NCI-H2081 treated with DMSO at 0.1 percent for 48 hours (cell line): ENCODE results near the gene EIPR1.

Source experiments
- DNase-seq: peaks from one replicate; lab custom pipeline; 2025; lab: John Stamatoyannopoulos, UW

EIPR1 gene

GRCh38 chr2:3246928-3247714, 130.5 kb downstream of the EIPR1 start:
- no peak for DNase-seq

GRCh38 chr2:3246406-3246805, 131.2 kb downstream of the EIPR1 start:
- DNase-seq, result no peak

GRCh38 chr2:3244486-3244885, 133.1 kb downstream of the EIPR1 start:
- no peak for DNase-seq

- no peak for DNase-seq
These were observed 133.8 kb downstream of the EIPR1 start for GRCh38 chr2:3243804-3244203.

GRCh38 chr2:3242747-3243369, 134.8 kb downstream of the EIPR1 start:
- DNase-seq, result no peak

- DNase-seq, result no peak
These were observed 135.5 kb downstream of the EIPR1 start for GRCh38 chr2:3241971-3242746.

GRCh38 chr2:3238951-3239841, 138.4 kb downstream of the EIPR1 start:
- DNase-seq, result no peak

GRCh38 chr2:3236300-3237045, 141.1 kb downstream of the EIPR1 start:
- DNase-seq, result no peak

GRCh38 chr2:3233877-3234276, 143.7 kb downstream of the EIPR1 start:
- no peak for DNase-seq

- DNase-seq, result no peak
These were observed 148.4 kb downstream of the EIPR1 start for GRCh38 chr2:3229221-3229620.

GRCh38 chr2:3224681-3225080, 152.9 kb downstream of the EIPR1 start:
- DNase-seq, result no peak

GRCh38 chr2:3223080-3223923, 154.3 kb downstream of the EIPR1 start:
- DNase-seq, result no peak

- DNase-seq, result no peak
These were observed 155.0 kb downstream of the EIPR1 start for GRCh38 chr2:3222636-3223035.

GRCh38 chr2:3219536-3219935, 158.1 kb downstream of the EIPR1 start:
- DNase-seq, result no peak

GRCh38 chr2:3217646-3218045, 160.0 kb downstream of the EIPR1 start:
- DNase-seq, result no peak

- DNase-seq, result no peak
These were observed 160.7 kb downstream of the EIPR1 start for GRCh38 chr2:3216841-3217495.

GRCh38 chr2:3214806-3215404, 162.7 kb downstream of the EIPR1 start:
- no peak for DNase-seq

GRCh38 chr2:3214065-3214464, 163.6 kb downstream of the EIPR1 start:
- DNase-seq, result no peak

GRCh38 chr2:3212984-3213383, 164.6 kb downstream of the EIPR1 start:
- DNase-seq, result no peak

GRCh38 chr2:3212061-3212362, 165.6 kb downstream of the EIPR1 start:
- DNase-seq, result no peak
